GM12878 (cell line): ENCODE data around the gene CETN2. TPM values are rescaled to one million over a fixed set of nuclear protein-coding genes. Genes with fewer than 3 reads are reported as not detected.

Experiments used
- ATAC-seq: fragments of 200-7000 bp; cut with Tn5 transposase; 3 replicates; pipeline ENCODE4 v1.9.1; 2020; ENCODE audit warnings: mild to moderate bottlenecking, moderate library complexity
- BruUV-seq: library from RNA; stranded (reverse); fragments of 400-500 nt; replicated peaks from 2 replicates; lab custom pipeline; 2021; lab: Mats Ljungman, UMichigan
- CTCF ChIA-PET: fragments of 300-600 bp; sonication (Branson Sonifier 250); formaldehyde crosslinking; extraction: SDS; loops from one replicate; lab custom pipeline; 2021; ENCODE audit warnings: inconsistent platforms; lab: Yijun Ruan, JAX
- POLR2A ChIA-PET: fragments of 350-600 bp; formaldehyde crosslinking; extraction: SDS; loops from one replicate; lab custom pipeline; 2021; ENCODE audit warnings: inconsistent platforms; lab: Charles Lee
- RAD21 ChIA-PET: fragments of 300-600 bp; sonication (Branson Sonifier 250); formaldehyde crosslinking; loops from one replicate; lab custom pipeline; 2023; ENCODE audit warnings: antibody characterized with exemption; ENCODE audit not compliant: unreplicated experiment; lab: Charles Lee
- SMC1A ChIA-PET: fragments of 300-600 bp; sonication (Branson Sonifier 250); formaldehyde crosslinking; loops from one replicate; lab custom pipeline; 2023; ENCODE audit not compliant: unreplicated experiment, uncharacterized antibody; lab: Charles Lee
- DNase-seq: peaks from one replicate; pipeline ENCODE4 v3.0.0-alpha.2; 2011; ENCODE audit warnings: low read depth, low spot score
- FAIRE-seq: peaks from 3 replicates; lab custom pipeline; 2011; peaks lifted over from hg19 to GRCh38; lab: Jason Lieb, UNC
- H2AFZ ChIP-seq: 2 replicates; pipeline ENCODE4 v1.6.0; 2011; ENCODE audit warnings: low read depth, low read length, control low read depth; ENCODE audit not compliant: control insufficient read depth
- H3K27ac ChIP-seq: 2 replicates; pipeline ENCODE4 v1.5.1; 2011; ENCODE audit warnings: control low read depth; ENCODE audit not compliant: control insufficient read depth, insufficient read depth
- H3K27me3 ChIP-seq, 2 experiments: replicated peaks in 1 of 2; 2 replicates each; pipeline versions ENCODE4 v1.6.0 to v1.6.1; 2011; ENCODE audit warnings: low read length in 1 of 2; ENCODE audit not compliant: control insufficient read depth in 2 of 2, insufficient read depth in 2 of 2
- H3K36me3 ChIP-seq, 2 experiments: 2 replicates each; pipeline ENCODE4 v1.5.1; 2011; ENCODE audit warnings: low read length in 1 of 2; ENCODE audit not compliant: control insufficient read depth in 2 of 2, insufficient read depth in 2 of 2
- H3K4me1 ChIP-seq: 2 replicates; pipeline ENCODE4 v1.6.1; 2011; ENCODE audit warnings: mild to moderate bottlenecking, low read length, moderate library complexity, mixed read lengths; ENCODE audit not compliant: control insufficient read depth, insufficient read depth
- H3K4me2 ChIP-seq: 2 replicates; pipeline ENCODE4 v1.6.0; 2011; ENCODE audit warnings: control low read depth; ENCODE audit not compliant: control insufficient read depth, insufficient read depth
- H3K4me3 ChIP-seq: fragments of 200-600 bp; sonication (generic); 2 replicates; pipeline ENCODE4 v1.5.1; 2016
- H3K79me2 ChIP-seq: 2 replicates; pipeline ENCODE4 v1.6.0; 2011; ENCODE audit warnings: low read length; ENCODE audit not compliant: control insufficient read depth, insufficient read depth
- H3K9ac ChIP-seq: 2 replicates; pipeline ENCODE4 v1.8.0; 2011; ENCODE audit warnings: low read length, control low read depth, mixed read lengths; ENCODE audit not compliant: control insufficient read depth, insufficient read depth
- H3K9me3 ChIP-seq: replicated peaks from 3 replicates; pipeline ENCODE4 v1.5.1; 2011; ENCODE audit warnings: mild to moderate bottlenecking, low read length; ENCODE audit not compliant: control insufficient read depth, insufficient read depth
- H4K20me1 ChIP-seq: 2 replicates; pipeline ENCODE4 v1.6.0; 2011; ENCODE audit not compliant: control insufficient read depth, insufficient read depth
- CTCF ChIP-seq, 3 experiments: IDR thresholded peaks in 2 of 3; conservative IDR thresholded peaks in 1 of 3; 2 replicates each; pipeline ENCODE4 v1.5.1; 2011; ENCODE audit warnings: low read depth in 3 of 3, low read length in 3 of 3, mild to moderate bottlenecking in 3 of 3, control low read depth in 2 of 3, moderate library complexity in 2 of 3, inconsistent platforms in 1 of 3, mixed read lengths in 1 of 3; ENCODE audit not compliant: control insufficient read depth in 2 of 3, insufficient read depth in 1 of 3; ENCODE audit errors: extremely low read depth in 1 of 3
- E4F1 ChIP-seq: fragments of 450-650 bp; IDR thresholded peaks from 2 replicates; pipeline ENCODE4 v1.6.1; 2018; ENCODE audit warnings: borderline replicate concordance, mild to moderate bottlenecking; ENCODE audit not compliant: partially characterized antibody
- HCFC1 ChIP-seq: fragments of 150-350 bp; IDR thresholded peaks from 2 replicates; pipeline ENCODE4 v1.6.1; 2014; ENCODE audit warnings: low read length
- RAD21 ChIP-seq: IDR thresholded peaks from 2 replicates; pipeline ENCODE4 v1.6.1; 2011; ENCODE audit warnings: mild to moderate bottlenecking, low read depth, low read length, moderate library complexity; ENCODE audit not compliant: insufficient read depth
- RBBP5 ChIP-seq: fragments of 200-600 bp; sonication (generic); conservative IDR thresholded peaks from 2 replicates; pipeline ENCODE4 v1.6.1; 2016
- SIX5 ChIP-seq: IDR thresholded peaks from 2 replicates; pipeline ENCODE4 v1.6.1; 2011; ENCODE audit warnings: mild to moderate bottlenecking, low read depth, low read length, moderate library complexity; ENCODE audit not compliant: severe bottlenecking
- SMAD5 ChIP-seq: IDR thresholded peaks from 2 replicates; pipeline ENCODE4 v1.6.1; 2016; ENCODE audit warnings: antibody characterized with exemption, low read depth
- SMC3 ChIP-seq: IDR thresholded peaks from 2 replicates; pipeline ENCODE4 v1.6.1; 2011; ENCODE audit warnings: low read length, improper control_type of control experiment, borderline replicate concordance
- WGBS: methylation state at CpG from one replicate; pipeline ENCODE4 v1.1.6; 2016; ENCODE audit warnings: low lambda C conversion rate; ENCODE audit not compliant: insufficient replicate concordance, insufficient coverage; ENCODE audit errors: missing lambda C conversion rate; 5-methylcytosine and 5-hydroxymethylcytosine counted together
- in situ Hi-C: fragments of 300-500 bp; cut with MboI; formaldehyde crosslinking; loops from 9 replicates; pipeline ENCODE4 v1.14.3; 2018; ENCODE audit warnings: mixed read lengths
- intact Hi-C: fragments of 100-400 bp; cut with micrococcal nuclease; formaldehyde crosslinking; loops from one replicate; pipeline ENCODE4 v1.14.2; 2022; ENCODE audit not compliant: unreplicated experiment
- polyA plus RNA-seq, 11 experiments: library from polyadenylated mRNA; depleted of rRNA in 4 of 11; unstranded in 6 of 11; stranded (reverse) in 5 of 11; fragments of >200 nt; fragmentation: Nextera tagmentation in 4 of 11; fragmentation: Illumina TruSeq in 1 of 11; extraction: Ambion mirVana in 4 of 11; extraction: Trizol in 1 of 11; gene quantifications; 1 replicate in 1 of 11; 2 replicates in 10 of 11; pipeline versions ENCODE4 v1.2.1 to v1.2.3, GENCODE V29; 2011 to 2016; ENCODE audit warnings: inconsistent platforms in 2 of 11, missing spikeins in 2 of 11, low read depth in 1 of 11
- total RNA-seq, 4 experiments: library from RNA; depleted of rRNA in 3 of 4; stranded (reverse); fragments of >200 nt in 3 of 4; fragmentation: Illumina TruSeq in 1 of 4; extraction: Trizol in 1 of 4; gene quantifications; 2 replicates each; pipeline versions ENCODE4 v1.2.1 to v1.2.3, GENCODE V29; 2013 to 2021

The CETN2 gene
- total and polyA plus RNA-seq, 10 of the 15 experiments (the other 5 are each of a cell fraction or from before 2014, with no cell fraction given): 12.0 to 30.3 (median 20.0) TPM

GRCh38 chrX:152817078-152817764, 13.3 kb downstream of the CETN2 start:
- ChIA-PET RAD21 (interaction anchor here (1.2 kb wide), 1 partner anchor 176 kb away, joined by 3 read pairs; no protein-coding TSS in a partner anchor), CTCF (interaction anchor here (3.3 kb wide), 1 partner anchor 175 kb away, joined by 26 read pairs; no protein-coding TSS in a partner anchor)

More at GRCh38 chrX:152817078-152817764, 13.3 kb downstream of the CETN2 start:
- no peak for TF ChIP-seq RBBP5
- peak; percentile 27 to 54 (median 35); a peak in 4 of 6 replicates for TF ChIP-seq CTCF (IDR thresholded peaks at IDR 0.05 in 2 of 3, conservative IDR thresholded peaks at IDR 0.05 in 1 of 3; ENCODE audit: control insufficient read depth in 2 of 3, extremely low read depth in 1 of 3, insufficient read depth in 1 of 3, low read depth in 3 of 3, low read length in 3 of 3)
- no peak for TF ChIP-seq SIX5
- peak; percentile 50 for TF ChIP-seq RAD21
- no peak for TF ChIP-seq SMAD5
- TF ChIP-seq HCFC1: no peak
- peak; percentile 39; the same call in 1 of the 2 replicates for TF ChIP-seq SMC3
- no peak for TF ChIP-seq E4F1
- H2AFZ ChIP-seq: no peak overlapping the region
- in situ Hi-C loops (loop anchor here (5.0 to 25.0 kb wide), 2 partner anchors 180 to 1060 kb away; partner anchors contain the start of gene GABRQ), intact Hi-C loops (loop anchor here (1.0 kb wide), 1 partner anchor 175 kb away; no protein-coding TSS in a partner anchor)
- no peak overlapping the region for H3K4me2 ChIP-seq
- no peaks in the 10 kb centered on the region for H4K20me1 ChIP-seq
- ChIA-PET POLR2A (no interaction called here), SMC1A (interaction anchor here (0.7 to 2.0 kb wide), 2 partner anchors 175 to 176 kb away, joined by 3 to 7 read pairs; no protein-coding TSS in a partner anchor)
- DNase-seq: no peak
- H3K27me3 ChIP-seq: no peaks in the 10 kb centered on the region
- H3K4me1 ChIP-seq: no peaks in the 10 kb centered on the region
- ATAC-seq: peak; percentile 55; the same call in 2 of the 3 replicates
- no peak for FAIRE-seq
- 5% methylated on average over 6 of the region's 6 CpGs for WGBS
- no peaks in the 10 kb centered on the region for H3K79me2 ChIP-seq
- no peak overlapping the region for H3K9ac ChIP-seq
- no peaks in the 10 kb centered on the region for H3K9me3 ChIP-seq
- no peaks in the 10 kb centered on the region for H3K36me3 ChIP-seq
- no peak overlapping the region for H3K4me3 ChIP-seq
- no TSS peak for BruUV-seq
- no peak overlapping the region for H3K27ac ChIP-seq
